H1 (cell line): ENCODE data around the gene BASP1. TPM values are rescaled to one million over a fixed set of nuclear protein-coding genes. Genes with fewer than 3 reads are reported as not detected.
A peak's percentile ranks its signal among the peaks of the same experiment; 100 is the strongest.

ENCODE experiments used
- CREB1 ChIP-seq: IDR thresholded peaks from 2 replicates; pipeline ENCODE4 v1.6.1; 2012; ENCODE audit warnings: inconsistent platforms
- JUN ChIP-seq: IDR thresholded peaks from 2 replicates; pipeline ENCODE4 v1.6.1; 2011; ENCODE audit warnings: low read depth, mild to moderate bottlenecking, improper control_type of control experiment, low read length
- RXRA ChIP-seq: IDR thresholded peaks from 2 replicates; pipeline ENCODE4 v1.6.1; 2011; ENCODE audit warnings: low read depth, mild to moderate bottlenecking, low read length, moderate library complexity; ENCODE audit not compliant: insufficient read depth
- TAF1 ChIP-seq: IDR thresholded peaks from 2 replicates; pipeline ENCODE4 v1.6.1; 2011; ENCODE audit warnings: mild to moderate bottlenecking, low read depth, low read length
- YY1 ChIP-seq: IDR thresholded peaks from 2 replicates; pipeline ENCODE4 v1.6.1; 2011; ENCODE audit warnings: low read depth, mild to moderate bottlenecking, low read length
- polyA plus RNA-seq, 7 experiments: library from polyadenylated mRNA; depleted of rRNA in 3 of 7; stranded (reverse) in 5 of 7; unstranded in 2 of 7; fragments of >200 nt in 5 of 7; fragments of 200-250 nt in 2 of 7; gene quantifications; 1 replicate in 5 of 7; 2 replicates in 1 of 7; 4 replicates in 1 of 7; pipeline versions ENCODE4 v1.2.1 to v1.2.3, GENCODE V29; 2011 to 2013; ENCODE audit warnings: missing spikeins in 2 of 7, mixed read lengths in 2 of 7
- total RNA-seq: library from RNA; stranded (reverse); fragmentation: NEBNext Ultra II Directional; extraction: Animal tissue kit (Norgen Biotek cat#: 25700); gene quantifications from 2 replicates; pipeline ENCODE4 v1.2.1, GENCODE V29; 2021
- TF ChIP-seq, protein P1 (sequence below), 3 experiments: IDR thresholded peaks; 1 replicate in 2 of 3; 2 replicates in 1 of 3; pipeline versions ENCODE4 v1.5.1 to v1.6.1; 2011; ENCODE audit warnings: low read length in 3 of 3, mild to moderate bottlenecking in 3 of 3, inconsistent platforms in 2 of 3, low read depth in 1 of 3, moderate library complexity in 1 of 3; ENCODE audit not compliant: insufficient read depth in 1 of 3; ENCODE audit errors: control extremely low read depth in 1 of 3
- TF ChIP-seq, protein P2 (sequence below): fragments of 300-600 bp; sonication (generic); IDR thresholded peaks from 2 replicates; pipeline ENCODE4 v1.7.1; 2012; ENCODE audit warnings: low read length, moderate library complexity, mild to moderate bottlenecking, inconsistent platforms; ENCODE audit not compliant: insufficient replicate concordance

BASP1 gene
- total and polyA plus RNA-seq, 2 of the 8 experiments (the other 6 are each of a cell fraction or from before 2014, with no cell fraction given) = 95.2 to 104 TPM

DNA sequence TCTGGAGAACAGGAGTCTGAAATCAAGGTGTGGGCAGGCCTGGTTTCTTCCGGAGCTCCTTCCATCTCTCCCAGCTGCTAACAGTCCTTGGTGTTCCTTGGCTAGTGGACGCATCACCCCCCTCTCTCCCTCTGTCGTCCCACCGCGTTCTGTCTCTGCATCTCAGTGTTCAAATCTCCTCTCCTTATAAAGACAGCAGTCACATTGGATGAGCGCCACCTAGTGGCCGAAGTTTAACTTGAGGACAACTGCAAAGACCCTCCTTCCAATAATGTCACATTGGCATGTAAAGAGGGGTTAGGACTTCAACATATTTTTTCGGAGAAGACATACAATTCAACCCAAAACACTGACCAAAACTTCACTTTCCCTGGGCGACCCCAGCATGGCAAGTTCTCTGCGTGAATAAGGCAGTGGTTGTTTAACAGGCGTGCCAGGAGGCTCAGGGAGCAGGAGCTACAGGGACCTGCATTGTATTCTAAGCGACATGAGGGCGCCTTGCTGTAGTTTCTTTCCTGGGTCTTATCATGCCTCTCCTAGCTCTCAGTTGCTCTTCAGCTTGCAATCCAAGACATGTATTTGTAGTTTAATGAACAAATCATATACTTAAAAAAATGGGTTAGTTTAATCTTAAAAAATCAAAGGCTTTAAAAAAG is 27.9 kb upstream of the BASP1 start (continued):
- no peak for TF ChIP-seq JUN
- TF ChIP-seq TAF1 = no peak
- TF ChIP-seq RXRA = no peak
- TF ChIP-seq, protein P1, sequence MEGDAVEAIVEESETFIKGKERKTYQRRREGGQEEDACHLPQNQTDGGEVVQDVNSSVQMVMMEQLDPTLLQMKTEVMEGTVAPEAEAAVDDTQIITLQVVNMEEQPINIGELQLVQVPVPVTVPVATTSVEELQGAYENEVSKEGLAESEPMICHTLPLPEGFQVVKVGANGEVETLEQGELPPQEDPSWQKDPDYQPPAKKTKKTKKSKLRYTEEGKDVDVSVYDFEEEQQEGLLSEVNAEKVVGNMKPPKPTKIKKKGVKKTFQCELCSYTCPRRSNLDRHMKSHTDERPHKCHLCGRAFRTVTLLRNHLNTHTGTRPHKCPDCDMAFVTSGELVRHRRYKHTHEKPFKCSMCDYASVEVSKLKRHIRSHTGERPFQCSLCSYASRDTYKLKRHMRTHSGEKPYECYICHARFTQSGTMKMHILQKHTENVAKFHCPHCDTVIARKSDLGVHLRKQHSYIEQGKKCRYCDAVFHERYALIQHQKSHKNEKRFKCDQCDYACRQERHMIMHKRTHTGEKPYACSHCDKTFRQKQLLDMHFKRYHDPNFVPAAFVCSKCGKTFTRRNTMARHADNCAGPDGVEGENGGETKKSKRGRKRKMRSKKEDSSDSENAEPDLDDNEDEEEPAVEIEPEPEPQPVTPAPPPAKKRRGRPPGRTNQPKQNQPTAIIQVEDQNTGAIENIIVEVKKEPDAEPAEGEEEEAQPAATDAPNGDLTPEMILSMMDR (IDR thresholded peaks at IDR 0.05; ENCODE audit: control extremely low read depth in 1 of 3, insufficient read depth in 1 of 3, low read depth in 1 of 3, low read length in 3 of 3) = peak; percentile 12 to 86 (median 79)
- 0 out of 2 replicates have a peak, but pooled peaks have one; percentile 12 for TF ChIP-seq CREB1
- TF ChIP-seq, protein P2, sequence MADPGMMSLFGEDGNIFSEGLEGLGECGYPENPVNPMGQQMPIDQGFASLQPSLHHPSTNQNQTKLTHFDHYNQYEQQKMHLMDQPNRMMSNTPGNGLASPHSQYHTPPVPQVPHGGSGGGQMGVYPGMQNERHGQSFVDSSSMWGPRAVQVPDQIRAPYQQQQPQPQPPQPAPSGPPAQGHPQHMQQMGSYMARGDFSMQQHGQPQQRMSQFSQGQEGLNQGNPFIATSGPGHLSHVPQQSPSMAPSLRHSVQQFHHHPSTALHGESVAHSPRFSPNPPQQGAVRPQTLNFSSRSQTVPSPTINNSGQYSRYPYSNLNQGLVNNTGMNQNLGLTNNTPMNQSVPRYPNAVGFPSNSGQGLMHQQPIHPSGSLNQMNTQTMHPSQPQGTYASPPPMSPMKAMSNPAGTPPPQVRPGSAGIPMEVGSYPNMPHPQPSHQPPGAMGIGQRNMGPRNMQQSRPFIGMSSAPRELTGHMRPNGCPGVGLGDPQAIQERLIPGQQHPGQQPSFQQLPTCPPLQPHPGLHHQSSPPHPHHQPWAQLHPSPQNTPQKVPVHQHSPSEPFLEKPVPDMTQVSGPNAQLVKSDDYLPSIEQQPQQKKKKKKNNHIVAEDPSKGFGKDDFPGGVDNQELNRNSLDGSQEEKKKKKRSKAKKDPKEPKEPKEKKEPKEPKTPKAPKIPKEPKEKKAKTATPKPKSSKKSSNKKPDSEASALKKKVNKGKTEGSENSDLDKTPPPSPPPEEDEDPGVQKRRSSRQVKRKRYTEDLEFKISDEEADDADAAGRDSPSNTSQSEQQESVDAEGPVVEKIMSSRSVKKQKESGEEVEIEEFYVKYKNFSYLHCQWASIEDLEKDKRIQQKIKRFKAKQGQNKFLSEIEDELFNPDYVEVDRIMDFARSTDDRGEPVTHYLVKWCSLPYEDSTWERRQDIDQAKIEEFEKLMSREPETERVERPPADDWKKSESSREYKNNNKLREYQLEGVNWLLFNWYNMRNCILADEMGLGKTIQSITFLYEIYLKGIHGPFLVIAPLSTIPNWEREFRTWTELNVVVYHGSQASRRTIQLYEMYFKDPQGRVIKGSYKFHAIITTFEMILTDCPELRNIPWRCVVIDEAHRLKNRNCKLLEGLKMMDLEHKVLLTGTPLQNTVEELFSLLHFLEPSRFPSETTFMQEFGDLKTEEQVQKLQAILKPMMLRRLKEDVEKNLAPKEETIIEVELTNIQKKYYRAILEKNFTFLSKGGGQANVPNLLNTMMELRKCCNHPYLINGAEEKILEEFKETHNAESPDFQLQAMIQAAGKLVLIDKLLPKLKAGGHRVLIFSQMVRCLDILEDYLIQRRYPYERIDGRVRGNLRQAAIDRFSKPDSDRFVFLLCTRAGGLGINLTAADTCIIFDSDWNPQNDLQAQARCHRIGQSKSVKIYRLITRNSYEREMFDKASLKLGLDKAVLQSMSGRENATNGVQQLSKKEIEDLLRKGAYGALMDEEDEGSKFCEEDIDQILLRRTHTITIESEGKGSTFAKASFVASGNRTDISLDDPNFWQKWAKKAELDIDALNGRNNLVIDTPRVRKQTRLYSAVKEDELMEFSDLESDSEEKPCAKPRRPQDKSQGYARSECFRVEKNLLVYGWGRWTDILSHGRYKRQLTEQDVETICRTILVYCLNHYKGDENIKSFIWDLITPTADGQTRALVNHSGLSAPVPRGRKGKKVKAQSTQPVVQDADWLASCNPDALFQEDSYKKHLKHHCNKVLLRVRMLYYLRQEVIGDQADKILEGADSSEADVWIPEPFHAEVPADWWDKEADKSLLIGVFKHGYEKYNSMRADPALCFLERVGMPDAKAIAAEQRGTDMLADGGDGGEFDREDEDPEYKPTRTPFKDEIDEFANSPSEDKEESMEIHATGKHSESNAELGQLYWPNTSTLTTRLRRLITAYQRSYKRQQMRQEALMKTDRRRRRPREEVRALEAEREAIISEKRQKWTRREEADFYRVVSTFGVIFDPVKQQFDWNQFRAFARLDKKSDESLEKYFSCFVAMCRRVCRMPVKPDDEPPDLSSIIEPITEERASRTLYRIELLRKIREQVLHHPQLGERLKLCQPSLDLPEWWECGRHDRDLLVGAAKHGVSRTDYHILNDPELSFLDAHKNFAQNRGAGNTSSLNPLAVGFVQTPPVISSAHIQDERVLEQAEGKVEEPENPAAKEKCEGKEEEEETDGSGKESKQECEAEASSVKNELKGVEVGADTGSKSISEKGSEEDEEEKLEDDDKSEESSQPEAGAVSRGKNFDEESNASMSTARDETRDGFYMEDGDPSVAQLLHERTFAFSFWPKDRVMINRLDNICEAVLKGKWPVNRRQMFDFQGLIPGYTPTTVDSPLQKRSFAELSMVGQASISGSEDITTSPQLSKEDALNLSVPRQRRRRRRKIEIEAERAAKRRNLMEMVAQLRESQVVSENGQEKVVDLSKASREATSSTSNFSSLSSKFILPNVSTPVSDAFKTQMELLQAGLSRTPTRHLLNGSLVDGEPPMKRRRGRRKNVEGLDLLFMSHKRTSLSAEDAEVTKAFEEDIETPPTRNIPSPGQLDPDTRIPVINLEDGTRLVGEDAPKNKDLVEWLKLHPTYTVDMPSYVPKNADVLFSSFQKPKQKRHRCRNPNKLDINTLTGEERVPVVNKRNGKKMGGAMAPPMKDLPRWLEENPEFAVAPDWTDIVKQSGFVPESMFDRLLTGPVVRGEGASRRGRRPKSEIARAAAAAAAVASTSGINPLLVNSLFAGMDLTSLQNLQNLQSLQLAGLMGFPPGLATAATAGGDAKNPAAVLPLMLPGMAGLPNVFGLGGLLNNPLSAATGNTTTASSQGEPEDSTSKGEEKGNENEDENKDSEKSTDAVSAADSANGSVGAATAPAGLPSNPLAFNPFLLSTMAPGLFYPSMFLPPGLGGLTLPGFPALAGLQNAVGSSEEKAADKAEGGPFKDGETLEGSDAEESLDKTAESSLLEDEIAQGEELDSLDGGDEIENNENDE = no peak
- peak; percentile 22; the same call in 1 of the 2 replicates for TF ChIP-seq YY1
